HT-29 (cell line): ENCODE results near the gene U2SURP. TPM values are rescaled to one million over a fixed set of nuclear protein-coding genes. Genes with fewer than 3 reads are reported as not detected.

Experiments
- DNase-seq: peaks from one replicate; pipeline ENCODE4 v3.0.0-alpha.2; 2015; ENCODE audit warnings: low spot score
- small RNA-seq: library from RNA; depleted of rRNA; stranded (forward); fragments of <200 nt; gene quantifications from one replicate; pipeline ENCODE3, GENCODE V24; 2014
- total RNA-seq: library from RNA; depleted of rRNA; stranded (reverse); fragments of >200 nt; shearing (Covaris generic); gene quantifications from 2 replicates; pipeline ENCODE4 v1.2.3, GENCODE V29; 2014; rRNA removed

U2SURP gene
- total RNA-seq, 1 experiment from 2014 or later: 52.5 TPM

- DNase-seq: no peak
Measured at GRCh38 chr3:143100451-143100850, 99.1 kb downstream of the U2SURP start.

GRCh38 chr3:143101792-143102381 is 100.5 kb downstream of the U2SURP start:
- no peak for DNase-seq

DNA sequence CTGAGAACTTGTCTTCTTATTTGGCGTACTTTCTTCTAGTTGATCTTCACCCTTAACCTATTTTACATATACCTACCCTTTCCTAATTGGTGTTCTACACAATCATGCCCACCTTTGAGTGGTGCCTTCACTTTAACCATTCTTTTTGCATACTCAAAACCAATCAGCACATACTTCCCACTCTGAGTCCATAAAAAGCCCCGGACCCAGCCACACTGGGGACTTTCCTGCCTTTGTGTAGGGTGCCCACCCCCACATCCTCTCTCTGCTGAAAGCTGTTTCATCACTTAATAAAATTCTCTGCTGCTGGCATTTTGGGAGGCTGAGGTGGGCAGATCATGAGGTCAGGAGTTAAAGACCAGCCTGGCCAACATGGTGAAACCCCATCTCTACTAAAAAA is 102.3 kb downstream of the U2SURP start:
- no peak for DNase-seq

GRCh38 chr3:143105170-143105569 is 103.8 kb downstream of the U2SURP start:
- no peak for DNase-seq

DNA sequence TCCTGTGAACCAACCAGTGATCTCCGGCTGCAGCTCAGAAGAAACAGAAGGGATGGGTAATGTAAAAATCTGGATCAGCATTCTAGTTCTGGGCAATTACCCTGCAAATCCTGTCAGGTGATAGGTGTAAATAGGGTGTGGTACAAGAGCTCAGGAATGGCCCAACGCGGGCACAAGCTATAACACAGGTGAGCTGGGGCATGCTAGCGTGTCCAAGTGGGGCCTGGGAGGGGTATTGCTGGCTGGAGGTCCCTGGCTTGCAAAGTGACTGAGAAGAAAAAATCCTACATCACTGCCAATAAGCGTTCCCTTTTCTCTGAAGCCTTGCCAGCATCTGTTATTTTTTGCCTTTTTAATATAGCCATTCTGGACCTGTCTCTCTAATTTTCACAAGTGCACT is 108.5 kb downstream of the U2SURP start:
- no peak for DNase-seq

Small RNAs within 50 kb of the gene (small RNA-seq; reads per million reads assigned to genes)
- gene AC021074.2: not detected

Other genes with a start within 250 kb of the U2SURP start
- gene PCOLCE2, start 112.5 kb upstream of the U2SURP start, total RNA-seq: 4.9 and 6.2 TPM in 2 replicates
- not detected in 2 replicates for gene PAQR9, start 37.9 kb upstream of the U2SURP start, total RNA-seq
- not detected in 2 replicates for gene CHST2, start 118.2 kb downstream of the U2SURP start, total RNA-seq